Erythroblast (primary cell): ENCODE data around the gene SERHL2.

Source experiments
- GATA1 ChIP-seq: IDR thresholded peaks from 2 replicates; pipeline ENCODE4 v1.6.1; 2011; ENCODE audit warnings: low read depth, mild to moderate bottlenecking, control low read depth, low read length, moderate library complexity
- POLR2A ChIP-seq: IDR thresholded peaks from 2 replicates; pipeline ENCODE4 v1.6.1; 2011; ENCODE audit warnings: mild to moderate bottlenecking, low read length

GRCh38 chr22:42511401-42511891 lies 42.3 kb upstream of the SERHL2 start:
- TF ChIP-seq POLR2A = no peak
- TF ChIP-seq GATA1 = no peak
